Type B pancreatic cell (in vitro differentiated cells): ENCODE measurements around the gene MLN. TPM values are rescaled to one million over a fixed set of nuclear protein-coding genes. Genes with fewer than 3 reads are reported as not detected.
A peak's percentile ranks its signal among the peaks of the same experiment; 100 is the strongest.

Experiments used
- DNase-seq: peaks from one replicate; pipeline ENCODE4 v3.0.0; 2021; ENCODE audit warnings: mixed read lengths; ENCODE audit not compliant: unreplicated experiment; ENCODE audit errors: extremely low spot score
- H3K27ac Mint-ChIP-seq: 2 replicates; pipeline ENCODE4 v1.8.0; 2021; ENCODE audit warnings: mild to moderate bottlenecking, mixed read lengths
- H3K27me3 Mint-ChIP-seq: 2 replicates; pipeline ENCODE4 v1.8.0; 2021; ENCODE audit warnings: mixed read lengths
- H3K36me3 Mint-ChIP-seq: 2 replicates; pipeline ENCODE4 v1.8.0; 2021; ENCODE audit warnings: mixed read lengths
- H3K4me1 Mint-ChIP-seq: one replicate; pipeline ENCODE4 v1.8.0; 2021; ENCODE audit warnings: mixed read lengths; ENCODE audit not compliant: unreplicated experiment
- H3K4me3 Mint-ChIP-seq: 2 replicates; pipeline ENCODE4 v1.8.0; 2021; ENCODE audit warnings: mild to moderate bottlenecking, mixed read lengths
- H3K9me3 Mint-ChIP-seq: 2 replicates; pipeline ENCODE4 v1.8.0; 2021; ENCODE audit warnings: mixed read lengths
- total RNA-seq: library from RNA; stranded (reverse); gene quantifications from 2 replicates; pipeline ENCODE4 v1.2.1, GENCODE V29; 2021; ENCODE audit warnings: low replicate concordance
- TF ChIP-seq, protein P1 (sequence below): fragments of 200-600 bp; sonication (generic); conservative IDR thresholded peaks from 2 replicates; pipeline ENCODE4 v1.5.0; 2021; ENCODE audit warnings: antibody characterized with exemption, mild to moderate bottlenecking

The MLN gene
- total RNA-seq, 1 donor from 2014 or later: 0.65 TPM

DNA sequence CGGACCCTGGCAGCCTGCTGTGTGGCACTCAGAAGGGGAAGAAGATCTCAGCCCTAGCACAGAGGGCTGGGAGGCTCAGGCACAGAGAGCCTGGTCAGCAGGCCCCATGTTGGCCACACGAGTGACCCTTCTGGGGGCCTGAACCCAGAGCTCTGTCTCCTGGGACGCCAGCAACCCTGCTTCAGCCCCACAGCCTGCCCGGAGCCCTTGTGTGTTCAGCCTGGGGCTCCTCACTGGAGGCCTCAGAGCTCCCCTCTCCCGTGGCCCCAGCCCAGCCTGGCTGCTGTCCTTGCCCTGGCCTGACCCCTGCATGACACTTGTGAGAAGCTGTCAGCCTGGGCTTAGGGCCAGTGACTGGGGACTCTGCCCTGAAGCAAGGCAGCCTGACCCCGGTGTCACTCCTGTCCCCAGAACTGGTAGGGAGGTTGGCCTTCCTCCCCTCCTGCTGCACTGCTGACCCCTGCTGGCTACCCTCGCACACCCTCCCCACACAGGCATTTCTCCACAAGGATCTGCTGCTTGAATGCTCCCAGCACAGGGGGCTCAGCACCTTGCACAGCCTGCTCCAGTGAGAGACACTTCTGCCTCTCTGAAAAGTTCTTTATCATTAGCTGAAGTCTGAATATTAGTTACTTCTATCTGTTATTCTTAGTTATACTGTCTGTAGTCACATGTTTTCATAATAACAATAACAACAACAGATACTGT is 41.7 kb downstream of the MLN start:
- Mint-ChIP-seq H3K36me3 (no peaks in the 10 kb centered on the region), H3K27me3 (no peaks in the 10 kb centered on the region), H3K9me3 (no peaks in the 10 kb centered on the region), H3K4me1 (peaks cover 13% of the 10 kb centered on the region), H3K27ac (no peak overlapping the region), H3K4me3 (no peak overlapping the region)
- TF ChIP-seq, protein P1, sequence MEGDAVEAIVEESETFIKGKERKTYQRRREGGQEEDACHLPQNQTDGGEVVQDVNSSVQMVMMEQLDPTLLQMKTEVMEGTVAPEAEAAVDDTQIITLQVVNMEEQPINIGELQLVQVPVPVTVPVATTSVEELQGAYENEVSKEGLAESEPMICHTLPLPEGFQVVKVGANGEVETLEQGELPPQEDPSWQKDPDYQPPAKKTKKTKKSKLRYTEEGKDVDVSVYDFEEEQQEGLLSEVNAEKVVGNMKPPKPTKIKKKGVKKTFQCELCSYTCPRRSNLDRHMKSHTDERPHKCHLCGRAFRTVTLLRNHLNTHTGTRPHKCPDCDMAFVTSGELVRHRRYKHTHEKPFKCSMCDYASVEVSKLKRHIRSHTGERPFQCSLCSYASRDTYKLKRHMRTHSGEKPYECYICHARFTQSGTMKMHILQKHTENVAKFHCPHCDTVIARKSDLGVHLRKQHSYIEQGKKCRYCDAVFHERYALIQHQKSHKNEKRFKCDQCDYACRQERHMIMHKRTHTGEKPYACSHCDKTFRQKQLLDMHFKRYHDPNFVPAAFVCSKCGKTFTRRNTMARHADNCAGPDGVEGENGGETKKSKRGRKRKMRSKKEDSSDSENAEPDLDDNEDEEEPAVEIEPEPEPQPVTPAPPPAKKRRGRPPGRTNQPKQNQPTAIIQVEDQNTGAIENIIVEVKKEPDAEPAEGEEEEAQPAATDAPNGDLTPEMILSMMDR: peak; percentile 69
- DNase-seq: no peak

DNA sequence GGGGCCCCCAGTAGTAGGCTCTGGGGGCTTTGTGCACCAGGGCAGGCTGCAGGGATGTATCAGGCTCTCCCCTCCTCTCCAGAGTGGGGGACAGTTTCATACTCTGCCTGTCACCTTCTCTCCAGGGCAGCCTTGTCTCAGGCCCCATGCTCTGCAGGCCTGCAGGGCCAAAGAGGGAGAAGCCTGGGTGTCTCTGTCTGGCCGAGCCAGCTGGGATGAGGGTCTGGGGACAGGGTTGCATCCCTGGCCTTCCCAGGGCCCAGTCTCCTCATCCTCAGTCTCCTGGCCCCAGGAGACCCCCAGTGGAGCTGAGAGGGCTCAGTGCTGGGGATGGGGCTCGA is 42.3 kb downstream of the MLN start:
- no peak overlapping the region for H3K27ac Mint-ChIP-seq
- H3K9me3 Mint-ChIP-seq: no peaks in the 10 kb centered on the region
- H3K4me3 Mint-ChIP-seq: no peak overlapping the region
- TF ChIP-seq, protein P1: no peak
- H3K36me3 Mint-ChIP-seq: no peaks in the 10 kb centered on the region
- peaks cover 13% of the 10 kb centered on the region for H3K4me1 Mint-ChIP-seq
- no peaks in the 10 kb centered on the region for H3K27me3 Mint-ChIP-seq
- no peak for DNase-seq

DNA sequence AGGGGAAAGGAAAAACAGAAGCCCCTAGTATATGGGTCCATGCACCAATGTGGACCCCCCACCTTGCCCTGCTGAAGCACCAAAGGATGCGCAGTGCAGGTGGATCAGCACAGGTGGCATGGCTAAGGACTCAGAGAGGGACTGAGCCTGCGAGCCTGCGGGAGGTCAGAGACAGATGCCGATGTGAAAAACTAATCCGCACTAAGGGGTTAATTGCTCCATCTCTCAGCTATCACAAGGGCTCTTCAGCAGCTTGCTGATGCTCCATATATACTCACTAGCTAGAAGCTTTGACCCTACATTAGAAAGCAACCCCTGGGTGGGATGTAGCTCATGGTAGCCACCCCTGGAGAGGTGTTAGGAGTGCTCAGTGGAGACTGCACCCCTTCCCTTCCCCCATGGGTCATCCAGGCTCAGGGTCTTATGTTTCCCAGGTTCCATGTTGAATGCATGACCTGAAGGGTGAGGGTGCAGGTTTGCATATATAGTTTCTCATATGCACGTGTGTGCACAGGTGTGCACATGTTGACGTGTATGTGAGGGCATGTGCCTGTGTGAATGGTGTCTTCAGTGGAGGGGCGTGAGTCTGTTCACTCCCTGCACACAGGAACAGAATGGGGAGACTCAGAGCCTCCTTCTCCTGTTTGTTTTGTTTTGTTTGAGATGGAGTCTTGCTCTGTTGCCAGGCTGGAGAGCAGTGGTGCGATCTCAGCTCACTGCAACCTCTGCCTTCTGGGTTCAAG is 43.7 kb downstream of the MLN start:
- no peaks in the 10 kb centered on the region for H3K36me3 Mint-ChIP-seq
- no peak overlapping the region for H3K27ac Mint-ChIP-seq
- DNase-seq: no peak
- peaks cover 13% of the 10 kb centered on the region for H3K4me1 Mint-ChIP-seq
- H3K9me3 Mint-ChIP-seq: no peaks in the 10 kb centered on the region
- H3K4me3 Mint-ChIP-seq: no peak overlapping the region
- TF ChIP-seq, protein P1: no peak
- no peaks in the 10 kb centered on the region for H3K27me3 Mint-ChIP-seq

DNA sequence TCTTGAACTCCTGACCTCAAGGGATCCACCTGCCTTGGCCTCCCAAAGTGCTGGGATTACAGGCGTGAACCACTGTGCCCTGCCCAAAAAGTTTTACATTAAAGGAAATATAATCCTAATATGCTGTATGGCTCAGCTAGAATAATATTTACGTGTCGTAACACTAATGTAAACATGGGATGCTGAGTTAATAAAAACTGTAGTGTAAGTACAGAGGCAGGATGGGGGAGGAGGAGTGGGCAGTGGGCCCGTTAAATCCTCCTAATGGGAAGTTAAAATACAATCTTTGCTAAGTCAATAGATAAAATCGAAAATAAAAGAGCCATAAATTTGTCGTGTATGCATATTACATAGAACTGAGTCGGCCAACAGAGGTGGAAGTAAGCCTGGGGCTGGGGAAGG is 45.0 kb downstream of the MLN start:
- no peaks in the 10 kb centered on the region for H3K9me3 Mint-ChIP-seq
- H3K36me3 Mint-ChIP-seq: no peaks in the 10 kb centered on the region
- no peak overlapping the region for H3K27ac Mint-ChIP-seq
- DNase-seq: no peak
- peaks cover 16% of the 10 kb centered on the region for H3K4me1 Mint-ChIP-seq
- TF ChIP-seq, protein P1: no peak
- H3K4me3 Mint-ChIP-seq: no peak overlapping the region
- no peaks in the 10 kb centered on the region for H3K27me3 Mint-ChIP-seq

DNA sequence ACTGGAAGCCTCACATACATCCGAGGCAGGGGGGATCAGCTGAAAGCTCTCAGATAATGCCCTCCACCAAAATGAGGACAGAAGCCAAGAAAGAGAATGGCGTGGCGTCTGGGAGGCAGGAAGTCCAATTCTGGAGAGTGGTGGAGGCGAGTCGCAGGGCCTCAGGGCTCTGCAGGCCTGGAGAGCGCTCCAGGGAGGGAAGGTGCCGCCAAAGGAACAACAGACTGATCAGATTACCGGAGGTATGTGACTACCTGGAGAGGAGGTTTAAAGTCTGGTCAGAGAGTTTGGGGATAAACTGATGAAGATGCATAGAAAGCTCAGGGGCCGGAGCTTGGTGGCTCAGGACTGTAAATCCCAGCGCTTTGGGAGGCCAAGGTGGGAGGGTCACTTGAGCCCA is 45.9 kb downstream of the MLN start:
- TF ChIP-seq, protein P1: no peak
- no peak for DNase-seq
- peaks cover 16% of the 10 kb centered on the region for H3K4me1 Mint-ChIP-seq
- no peaks in the 10 kb centered on the region for H3K9me3 Mint-ChIP-seq
- no peak overlapping the region for H3K27ac Mint-ChIP-seq
- H3K27me3 Mint-ChIP-seq: no peaks in the 10 kb centered on the region
- H3K4me3 Mint-ChIP-seq: no peak overlapping the region
- no peaks in the 10 kb centered on the region for H3K36me3 Mint-ChIP-seq
